Measurements from ENCODE around the gene EIF2S3. TPM values are rescaled to one million over a fixed set of nuclear protein-coding genes. Genes with fewer than 3 reads are reported as not detected.

Gene EIF2S3
- total and polyA plus RNA-seq, 10 of the 15 experiments (the other 5 are each of a cell fraction or from before 2014, with no cell fraction given) = 115 to 385 (median 201) TPM

DNA sequence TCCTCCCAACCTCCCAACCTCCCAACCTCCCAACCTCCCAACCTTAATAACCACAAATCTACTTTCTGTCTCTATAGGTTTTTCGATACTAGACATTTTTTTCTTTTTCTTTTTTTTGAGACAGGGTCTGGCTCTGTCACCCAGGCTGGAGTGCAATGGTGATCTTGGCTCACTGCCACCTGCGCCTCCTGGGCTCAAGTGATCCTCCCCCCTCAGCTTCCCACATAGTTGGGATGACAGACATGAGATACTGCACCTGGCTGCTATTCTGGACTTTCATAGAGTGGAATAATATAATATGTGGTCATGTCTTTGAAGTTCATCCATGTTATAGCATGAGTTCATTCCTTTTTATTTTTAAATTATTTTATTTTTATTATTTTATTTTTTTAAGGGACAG lies 55.3 kb downstream of the EIF2S3 start (continued):
- TF ChIP-seq, protein P1, sequence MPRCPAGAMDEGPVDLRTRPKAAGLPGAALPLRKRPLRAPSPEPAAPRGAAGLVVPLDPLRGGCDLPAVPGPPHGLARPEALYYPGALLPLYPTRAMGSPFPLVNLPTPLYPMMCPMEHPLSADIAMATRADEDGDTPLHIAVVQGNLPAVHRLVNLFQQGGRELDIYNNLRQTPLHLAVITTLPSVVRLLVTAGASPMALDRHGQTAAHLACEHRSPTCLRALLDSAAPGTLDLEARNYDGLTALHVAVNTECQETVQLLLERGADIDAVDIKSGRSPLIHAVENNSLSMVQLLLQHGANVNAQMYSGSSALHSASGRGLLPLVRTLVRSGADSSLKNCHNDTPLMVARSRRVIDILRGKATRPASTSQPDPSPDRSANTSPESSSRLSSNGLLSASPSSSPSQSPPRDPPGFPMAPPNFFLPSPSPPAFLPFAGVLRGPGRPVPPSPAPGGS (IDR thresholded peaks at IDR 0.05; ENCODE audit: borderline replicate concordance, insufficient read depth, low read depth, low read length, poor library complexity, severe bottlenecking) = no peak
- TF ChIP-seq POLR2AphosphoS5 (IDR thresholded peaks at IDR 0.05; ENCODE audit: low read length) (no peak), YY1 (IDR thresholded peaks at IDR 0.05; ENCODE audit: low read depth, low read length) (no peak), ZNF622 (IDR thresholded peaks at IDR 0.05) (no peak)

DNA sequence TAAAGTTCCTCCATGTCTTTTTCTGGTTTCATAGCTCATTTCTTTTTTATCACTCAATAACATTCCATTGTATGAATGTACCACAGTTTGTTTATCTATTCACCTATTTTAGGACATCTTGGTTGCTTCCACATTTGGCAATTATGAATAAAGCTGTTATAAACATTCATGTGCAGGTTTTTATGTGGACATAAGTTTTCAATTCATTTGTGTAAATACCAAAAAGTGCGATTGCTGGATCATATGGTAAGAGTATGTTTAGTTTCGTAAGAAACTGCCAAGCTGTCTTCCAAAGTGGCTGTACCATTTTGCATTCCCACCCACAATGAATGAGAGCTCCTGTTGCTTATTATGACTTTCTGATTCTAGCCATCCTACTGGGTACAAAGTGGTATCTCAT lies 58.4 kb downstream of the EIF2S3 start:
- ChIA-PET CTCF (interaction anchor here (1.3 kb wide), 1 partner anchor 24 kb away, joined by 3 read pairs; no protein-coding TSS in a partner anchor), SMC1A (ENCODE audit: uncharacterized antibody, unreplicated experiment) (no interaction called here), POLR2A (interaction anchor here (0.5 kb wide), 1 partner anchor 492 kb away, joined by 3 read pairs; no protein-coding TSS in a partner anchor), RAD21 (ENCODE audit: unreplicated experiment) (no interaction called here)
- DNase-seq (ENCODE audit: low read depth, low spot score) (no peak), ATAC-seq (no peak), FAIRE-seq (no peak)
- intact Hi-C loops (cut with micrococcal nuclease; ENCODE audit: unreplicated experiment) (no loop called here), in situ Hi-C loops (cut with MboI) (no loop called here)
- Histone ChIP-seq H3K27me3 (replicated peaks in 1 of 2; ENCODE audit: control insufficient read depth in 2 of 2, insufficient read depth in 2 of 2, low read length in 1 of 2) (no peaks in the 10 kb centered on the region), H2AFZ (ENCODE audit: control insufficient read depth, low read depth, low read length) (no peak overlapping the region), H3K4me2 (ENCODE audit: control insufficient read depth, insufficient read depth) (no peak overlapping the region), H4K20me1 (ENCODE audit: control insufficient read depth, insufficient read depth) (no peaks in the 10 kb centered on the region), H3K4me1 (ENCODE audit: control insufficient read depth, insufficient read depth, low read length) (no peaks in the 10 kb centered on the region), H3K36me3 (ENCODE audit: control insufficient read depth in 2 of 2, insufficient read depth in 2 of 2, low read length in 1 of 2) (no peaks in the 10 kb centered on the region), H3K27ac (ENCODE audit: control insufficient read depth, insufficient read depth) (no peak overlapping the region), H3K4me3 (no peak overlapping the region), H3K9me3 (replicated peaks; ENCODE audit: control insufficient read depth, insufficient read depth, low read length) (no peaks in the 10 kb centered on the region), H3K79me2 (ENCODE audit: control insufficient read depth, insufficient read depth, low read length) (no peaks in the 10 kb centered on the region), H3K9ac (ENCODE audit: control insufficient read depth, insufficient read depth, low read length) (no peak overlapping the region)
- 71% methylated on average over 2 of the region's 2 CpGs for WGBS (ENCODE audit: insufficient coverage, insufficient replicate concordance, low lambda C conversion rate, missing lambda C conversion rate)
- no TSS peak for BruUV-seq (replicated peaks)
- TF ChIP-seq FOXK2 (IDR thresholded peaks at IDR 0.05) (no peak), CREB1 (IDR thresholded peaks at IDR 0.05; ENCODE audit: low read depth) (no peak), ETV6 (conservative IDR thresholded peaks at IDR 0.05 in 1 of 2, IDR thresholded peaks at IDR 0.05 in 1 of 2; ENCODE audit: borderline replicate concordance in 1 of 2, low read depth in 1 of 2) (no peak), RUNX3 (IDR thresholded peaks at IDR 0.05; ENCODE audit: low read length) (no peak), POU2F2 (IDR thresholded peaks at IDR 0.05; ENCODE audit: borderline replicate concordance, low read depth, low read length) (no peak), ZNF274 (IDR thresholded peaks at IDR 0.05; ENCODE audit: insufficient read depth, insufficient read length) (no peak), CBFB (IDR thresholded peaks at IDR 0.05; ENCODE audit: low read depth) (no peak), NBN (IDR thresholded peaks at IDR 0.05) (no peak), MTA2 (IDR thresholded peaks at IDR 0.05; ENCODE audit: low read depth) (no peak), SMARCA5 (IDR thresholded peaks at IDR 0.05) (no peak), EP300 (IDR thresholded peaks at IDR 0.05; ENCODE audit: borderline replicate concordance in 1 of 2, control insufficient read depth in 1 of 2, low read depth in 2 of 2, low read length in 2 of 2) (no peak), ZSCAN29 (IDR thresholded peaks at IDR 0.05) (no peak), SMAD1 (IDR thresholded peaks at IDR 0.05; ENCODE audit: low read depth, partially characterized antibody) (no peak), EGR1 (IDR thresholded peaks at IDR 0.05; ENCODE audit: borderline replicate concordance in 1 of 2, low read depth in 2 of 2, low read length in 2 of 2) (no peak), SP1 (IDR thresholded peaks at IDR 0.05; ENCODE audit: low read depth, low read length) (no peak), NFXL1 (IDR thresholded peaks at IDR 0.05; ENCODE audit: borderline replicate concordance) (no peak), HDGF (IDR thresholded peaks at IDR 0.05) (no peak), NRF1 (conservative IDR thresholded peaks at IDR 0.05; ENCODE audit: low read depth, low read length) (no peak)
- TF ChIP-seq, protein P1 (IDR thresholded peaks at IDR 0.05; ENCODE audit: borderline replicate concordance, insufficient read depth, low read depth, low read length, poor library complexity, severe bottlenecking) = no peak
